Upper lobe of right lung (tissue), 1 donor: ENCODE results near the gene CCL18. TPM values are rescaled to one million over a fixed set of nuclear protein-coding genes. Genes with fewer than 3 reads are reported as not detected.

ENCODE experiments used
- ATAC-seq: fragments of 200-7000 bp; cut with Tn5 transposase; one replicate; pipeline ENCODE4 v1.9.1; 2020; ENCODE audit warnings: mild to moderate bottlenecking, moderate library complexity
- DNase-seq: peaks from one replicate; pipeline ENCODE4 v3.0.0-alpha.2; 2020
- H3K27ac ChIP-seq: fragments of 200-600 bp; one replicate; pipeline ENCODE4 v1.8.0; 2022
- H3K27me3 ChIP-seq: fragments of 200-600 bp; one replicate; pipeline ENCODE4 v1.8.0; 2022; ENCODE audit warnings: mild to moderate bottlenecking
- H3K36me3 ChIP-seq: fragments of 200-600 bp; one replicate; pipeline ENCODE4 v1.8.0; 2022
- H3K4me1 ChIP-seq: fragments of 200-600 bp; one replicate; pipeline ENCODE4 v1.8.0; 2022
- H3K4me3 ChIP-seq: fragments of 200-600 bp; one replicate; pipeline ENCODE4 v1.8.0; 2022; ENCODE audit warnings: mild to moderate bottlenecking
- H3K9me3 ChIP-seq: fragments of 200-600 bp; one replicate; pipeline ENCODE4 v1.8.0; 2022
- CTCF ChIP-seq: fragments of 200-600 bp; IDR thresholded peaks from one replicate; pipeline ENCODE4 v1.8.0; 2022; ENCODE audit warnings: antibody characterized with exemption
- intact Hi-C: fragments of 100-400 bp; cut with DNase I; formaldehyde crosslinking; loops from one replicate; pipeline ENCODE4 v1.11.0; 2022
- total RNA-seq: library from RNA; stranded (reverse); fragmentation: NEBNext Ultra II Directional; extraction: Animal tissue kit (Norgen Biotek cat#: 25700); gene quantifications from one replicate; pipeline ENCODE4 v1.2.1, GENCODE V29; 2021
- donor health status: DM: no; HTN: yes; CAD: no; lungs with severe emphysema.

The CCL18 gene
- total RNA-seq, 1 donor from 2014 or later: 31.9 TPM

GRCh38 chr17:36049643-36050042 lies 14.4 kb upstream of the CCL18 start:
- TF ChIP-seq CTCF: no peak
- ATAC-seq (no peak), DNase-seq (no peak)
- H3K27me3 ChIP-seq: no peaks in the 10 kb centered on the region
- H3K36me3 ChIP-seq: no peaks in the 10 kb centered on the region
- no peak overlapping the region for H3K27ac ChIP-seq
- no peaks in the 10 kb centered on the region for H3K4me1 ChIP-seq
- no peaks in the 10 kb centered on the region for H3K9me3 ChIP-seq
- no peak overlapping the region for H3K4me3 ChIP-seq
- intact Hi-C loops: no loop called here

- H3K4me1 ChIP-seq: no peaks in the 10 kb centered on the region
These were observed 8.9 kb upstream of the CCL18 start for GRCh38 chr17:36055171-36055570.

GRCh38 chr17:36055921-36056520 lies 8.1 kb upstream of the CCL18 start:
- Histone ChIP-seq H3K4me3 (no peak overlapping the region), H3K9me3 (no peaks in the 10 kb centered on the region), H3K4me1 (no peaks in the 10 kb centered on the region), H3K27ac (no peak overlapping the region), H3K36me3 (no peaks in the 10 kb centered on the region), H3K27me3 (no peaks in the 10 kb centered on the region)
- TF ChIP-seq CTCF: no peak
- DNase-seq (no peak), ATAC-seq (no peak)
- intact Hi-C loops: no loop called here

More at GRCh38 chr17:36055171-36055570, 8.9 kb upstream of the CCL18 start:
- intact Hi-C loops: no loop called here
- Histone ChIP-seq H3K36me3 (no peaks in the 10 kb centered on the region), H3K9me3 (no peaks in the 10 kb centered on the region), H3K27me3 (no peaks in the 10 kb centered on the region), H3K4me3 (no peak overlapping the region), H3K27ac (no peak overlapping the region)
- ATAC-seq: no peak
- TF ChIP-seq CTCF: no peak
- no peak for DNase-seq

GRCh38 chr17:36057911-36058310 lies 6.2 kb upstream of the CCL18 start:
- no peaks in the 10 kb centered on the region for H3K36me3 ChIP-seq
- no peak overlapping the region for H3K27ac ChIP-seq
- peak; percentile 70 for ATAC-seq
- H3K4me1 ChIP-seq: no peaks in the 10 kb centered on the region
- no peaks in the 10 kb centered on the region for H3K27me3 ChIP-seq
- H3K9me3 ChIP-seq: no peaks in the 10 kb centered on the region
- DNase-seq: no peak
- no peak for TF ChIP-seq CTCF
- no peak overlapping the region for H3K4me3 ChIP-seq
- intact Hi-C loops: no loop called here

- no peak for DNase-seq
- TF ChIP-seq CTCF: no peak
- Histone ChIP-seq H3K27me3 (no peaks in the 10 kb centered on the region), H3K27ac (no peak overlapping the region), H3K9me3 (no peaks in the 10 kb centered on the region), H3K4me1 (no peaks in the 10 kb centered on the region), H3K4me3 (no peak overlapping the region), H3K36me3 (no peaks in the 10 kb centered on the region)
- intact Hi-C loops: no loop called here
- no peak for ATAC-seq
These were observed 4.7 kb upstream of the CCL18 start for GRCh38 chr17:36059406-36059805.

GRCh38 chr17:36060816-36061215 lies 3.3 kb upstream of the CCL18 start:
- Histone ChIP-seq H3K4me1 (no peaks in the 10 kb centered on the region), H3K4me3 (no peak overlapping the region), H3K36me3 (no peaks in the 10 kb centered on the region), H3K27ac (no peak overlapping the region), H3K27me3 (no peaks in the 10 kb centered on the region), H3K9me3 (no peaks in the 10 kb centered on the region)
- intact Hi-C loops: no loop called here
- DNase-seq (no peak), ATAC-seq (no peak)
- TF ChIP-seq CTCF: no peak
